Activated CD8-positive, alpha-beta memory T cell treated with anti-CD3 and anti-CD28 coated beads, Interleukin-2, amount 10 ng/mL, durations not matched to agents 7 days and 5 days (primary cell): ENCODE measurements around the gene GPR25. TPM values are rescaled to one million over a fixed set of nuclear protein-coding genes. Genes with fewer than 3 reads are reported as not detected.

Experiments used
- ATAC-seq: fragments of 150-1000 bp; cut with Tn5 transposase; one replicate; pipeline ENCODE4 v1.10.0; 2021; ENCODE audit warnings: moderate library complexity
- CTCF ChIA-PET: fragments of 350-600 bp; sonication (Branson Sonifier 250); formaldehyde crosslinking; loops from one replicate; lab custom pipeline; 2021; ENCODE audit warnings: antibody characterized with exemption; lab: Charles Lee
- DNase-seq: peaks from one replicate; pipeline ENCODE4 v3.0.0-alpha.2; 2020
- H3K27ac Mint-ChIP-seq: one replicate; pipeline ENCODE4 v1.8.0; 2021; ENCODE audit warnings: mild to moderate bottlenecking, mixed read lengths
- H3K27me3 Mint-ChIP-seq: one replicate; pipeline ENCODE4 v1.8.0; 2021; ENCODE audit warnings: mixed read lengths
- H3K36me3 Mint-ChIP-seq: one replicate; pipeline ENCODE4 v1.8.0; 2021; ENCODE audit warnings: mild to moderate bottlenecking, mixed read lengths
- H3K4me1 Mint-ChIP-seq: one replicate; pipeline ENCODE4 v1.8.0; 2021; ENCODE audit warnings: mixed read lengths
- H3K4me3 Mint-ChIP-seq: one replicate; pipeline ENCODE4 v1.8.0; 2021; ENCODE audit warnings: mild to moderate bottlenecking, moderate library complexity, mixed read lengths
- H3K9me3 Mint-ChIP-seq: one replicate; pipeline ENCODE4 v1.8.0; 2022; ENCODE audit warnings: low read depth, mixed read lengths
- total RNA-seq, 2 experiments: library from RNA; stranded (reverse); gene quantifications; one replicate each; pipeline ENCODE4 v1.2.3, GENCODE V29; 2021

Gene GPR25, protein sequence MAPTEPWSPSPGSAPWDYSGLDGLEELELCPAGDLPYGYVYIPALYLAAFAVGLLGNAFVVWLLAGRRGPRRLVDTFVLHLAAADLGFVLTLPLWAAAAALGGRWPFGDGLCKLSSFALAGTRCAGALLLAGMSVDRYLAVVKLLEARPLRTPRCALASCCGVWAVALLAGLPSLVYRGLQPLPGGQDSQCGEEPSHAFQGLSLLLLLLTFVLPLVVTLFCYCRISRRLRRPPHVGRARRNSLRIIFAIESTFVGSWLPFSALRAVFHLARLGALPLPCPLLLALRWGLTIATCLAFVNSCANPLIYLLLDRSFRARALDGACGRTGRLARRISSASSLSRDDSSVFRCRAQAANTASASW
- under 1 TPM in 1 of 2 experiments, not detected in 1; 0.35 TPM for total RNA-seq

DNA sequence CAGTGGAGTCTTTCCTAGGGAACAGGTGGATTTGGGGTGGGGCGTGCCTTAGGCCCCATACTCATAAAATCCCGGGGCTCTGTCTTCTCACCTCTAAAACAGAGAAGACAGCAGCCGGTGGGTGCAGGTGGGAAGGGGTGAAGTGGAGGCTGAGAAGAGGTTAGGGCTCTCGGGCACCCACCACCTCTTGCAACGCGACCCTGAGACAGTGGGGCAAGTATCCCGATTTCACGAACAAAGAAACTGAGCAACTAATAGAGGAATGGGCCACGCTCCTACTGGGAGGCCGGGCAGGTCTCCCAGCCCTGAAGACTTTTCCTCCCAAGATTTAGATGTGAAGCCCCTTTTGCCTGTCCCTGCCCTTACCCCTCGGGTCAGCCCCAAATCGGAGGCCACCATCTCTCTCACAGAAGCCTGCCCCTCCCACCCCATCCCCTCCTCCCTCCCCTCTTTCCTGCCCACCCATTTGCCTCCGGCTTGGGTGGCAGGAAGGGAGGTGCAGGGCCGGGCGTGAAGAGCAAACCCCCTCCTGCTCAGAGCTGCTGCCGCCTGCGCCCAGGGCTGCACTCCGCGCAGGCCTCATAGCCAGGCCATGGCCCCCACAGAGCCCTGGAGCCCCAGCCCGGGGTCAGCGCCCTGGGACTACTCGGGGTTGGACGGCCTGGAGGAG lies at the start of gene GPR25:
Gene GPR25 (plus strand): TSS at position 536 of the 670 bp plus-strand sequence. CDS start 57 bp downstream, at position 593.
- ATAC-seq (no peak), DNase-seq (no peak)
- CTCF ChIA-PET = interaction anchor here (0.6 kb wide), 1 partner anchor 417 kb away, joined by 3 read pairs; no protein-coding TSS in a partner anchor
- peaks cover 76% of the 10 kb centered on the region for H3K27me3 Mint-ChIP-seq
- no peaks in the 10 kb centered on the region for H3K9me3 Mint-ChIP-seq
- H3K36me3 Mint-ChIP-seq = no peaks in the 10 kb centered on the region
- peaks cover 31% of the 10 kb centered on the region for H3K4me1 Mint-ChIP-seq
- no peak within 1 kb of the TSS for H3K4me3 Mint-ChIP-seq
- no peak within 1 kb of the TSS for H3K27ac Mint-ChIP-seq

DNA sequence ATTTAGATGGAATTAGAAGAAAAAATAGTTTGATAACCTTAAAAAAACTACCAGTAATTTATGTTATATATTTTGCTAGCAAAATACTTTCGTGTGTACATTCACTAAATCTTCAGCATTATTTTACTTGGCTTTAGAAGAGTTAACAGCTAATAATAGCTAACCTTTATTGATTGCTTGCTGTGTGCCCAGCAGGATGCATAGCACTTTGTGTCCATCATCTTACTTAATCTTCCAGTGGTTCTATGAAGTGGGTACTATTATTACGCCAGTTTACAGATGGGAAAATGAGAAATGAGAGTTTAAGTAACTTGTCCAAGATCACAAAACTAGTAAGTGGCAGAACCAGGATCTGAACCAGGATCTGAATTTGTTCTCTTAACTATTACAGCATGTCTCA lies 41.7 kb upstream of the GPR25 start:
- no peak overlapping the region for H3K4me3 Mint-ChIP-seq
- no peaks in the 10 kb centered on the region for H3K9me3 Mint-ChIP-seq
- ATAC-seq (no peak), DNase-seq (no peak)
- peaks cover 35% of the 10 kb centered on the region for H3K27me3 Mint-ChIP-seq
- H3K36me3 Mint-ChIP-seq = no peaks in the 10 kb centered on the region
- H3K4me1 Mint-ChIP-seq = no peaks in the 10 kb centered on the region
- CTCF ChIA-PET = no interaction called here
- H3K27ac Mint-ChIP-seq = no peak overlapping the region

DNA sequence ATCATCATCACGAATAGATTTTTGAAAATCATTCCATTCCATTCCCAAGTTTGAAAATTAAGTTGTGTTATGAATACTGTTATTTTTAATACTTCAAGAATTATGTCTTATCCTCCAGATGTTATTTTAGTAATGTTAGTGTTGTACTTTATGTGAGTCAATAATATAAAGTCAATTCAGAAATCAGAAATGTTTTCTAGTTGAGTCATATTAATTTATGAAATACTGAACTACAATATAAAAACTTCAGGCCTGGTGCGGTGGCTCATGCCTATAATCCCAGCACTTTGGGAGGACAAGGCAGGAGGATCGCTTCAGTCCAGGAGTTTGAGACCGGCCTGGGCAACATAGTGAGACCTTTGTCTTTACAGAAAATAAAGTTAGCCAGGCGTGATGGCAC lies 38.4 kb upstream of the GPR25 start:
- Mint-ChIP-seq H3K27me3 (peaks cover 35% of the 10 kb centered on the region), H3K4me3 (no peak overlapping the region), H3K36me3 (no peaks in the 10 kb centered on the region), H3K27ac (no peak overlapping the region), H3K4me1 (no peaks in the 10 kb centered on the region), H3K9me3 (no peaks in the 10 kb centered on the region)
- no peak for ATAC-seq
- CTCF ChIA-PET = no interaction called here
- DNase-seq = no peak

DNA sequence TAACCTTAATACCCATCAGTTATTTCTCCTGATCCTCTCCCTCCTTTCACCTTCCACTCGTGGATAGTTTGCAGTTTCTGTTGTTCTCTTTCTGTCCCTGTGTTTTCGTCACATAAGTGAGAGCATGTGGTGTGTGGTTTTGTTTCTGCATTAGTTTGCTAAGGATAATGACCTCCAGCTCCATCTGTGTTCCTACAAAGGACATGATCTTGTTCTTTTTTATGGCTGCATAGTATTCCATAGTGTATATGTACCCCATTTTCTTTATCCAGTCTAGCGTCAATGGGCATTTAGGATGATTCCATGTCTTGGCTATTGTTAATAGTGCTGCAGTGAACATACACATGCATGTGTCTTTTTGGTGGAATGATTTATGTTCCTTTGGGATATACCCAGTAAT lies 36.6 kb upstream of the GPR25 start:
- CTCF ChIA-PET = interaction anchor here (0.7 kb wide), 1 partner anchor 214 kb away, joined by 5 read pairs; no protein-coding TSS in a partner anchor
- Mint-ChIP-seq H3K27me3 (peaks cover 26% of the 10 kb centered on the region), H3K36me3 (no peaks in the 10 kb centered on the region), H3K4me1 (no peaks in the 10 kb centered on the region), H3K9me3 (no peaks in the 10 kb centered on the region), H3K4me3 (no peak overlapping the region), H3K27ac (no peak overlapping the region)
- ATAC-seq (no peak), DNase-seq (no peak)

DNA sequence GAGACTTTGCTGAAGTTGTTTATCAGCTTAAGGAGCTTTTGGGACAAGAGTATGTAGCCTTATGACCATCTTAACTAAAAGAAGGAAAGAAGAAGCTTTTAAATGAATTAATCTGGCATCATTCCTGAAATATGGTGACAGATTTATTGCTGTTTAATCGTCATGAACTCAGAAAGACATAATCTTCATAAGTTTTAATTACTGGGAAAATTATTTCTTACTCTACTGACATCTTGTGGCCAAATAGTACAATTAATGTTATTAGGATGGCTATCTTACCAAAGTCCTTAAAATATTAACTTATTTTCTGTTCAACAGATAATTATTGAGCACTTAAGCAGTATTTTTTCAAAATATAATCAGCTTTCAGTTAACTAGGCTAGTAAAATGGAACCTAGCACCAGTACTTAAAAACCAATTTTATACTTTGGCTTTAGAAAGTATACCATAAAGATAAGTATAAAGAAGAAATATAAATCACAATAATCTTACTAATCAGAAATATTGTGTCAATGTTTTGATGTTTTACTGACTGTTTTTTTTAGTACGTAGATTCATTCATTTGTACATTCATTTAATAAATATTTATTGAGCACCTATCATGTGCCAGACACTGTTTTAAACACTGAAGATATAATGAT lies 34.7 kb upstream of the GPR25 start:
- no peaks in the 10 kb centered on the region for H3K36me3 Mint-ChIP-seq
- H3K27ac Mint-ChIP-seq = no peak overlapping the region
- DNase-seq (no peak), ATAC-seq (no peak)
- peaks cover 26% of the 10 kb centered on the region for H3K27me3 Mint-ChIP-seq
- H3K4me3 Mint-ChIP-seq = no peak overlapping the region
- no peaks in the 10 kb centered on the region for H3K4me1 Mint-ChIP-seq
- H3K9me3 Mint-ChIP-seq = no peaks in the 10 kb centered on the region
- CTCF ChIA-PET = interaction anchor here (1.1 kb wide), 1 partner anchor 280 kb away, joined by 3 read pairs; no protein-coding TSS in a partner anchor

DNA sequence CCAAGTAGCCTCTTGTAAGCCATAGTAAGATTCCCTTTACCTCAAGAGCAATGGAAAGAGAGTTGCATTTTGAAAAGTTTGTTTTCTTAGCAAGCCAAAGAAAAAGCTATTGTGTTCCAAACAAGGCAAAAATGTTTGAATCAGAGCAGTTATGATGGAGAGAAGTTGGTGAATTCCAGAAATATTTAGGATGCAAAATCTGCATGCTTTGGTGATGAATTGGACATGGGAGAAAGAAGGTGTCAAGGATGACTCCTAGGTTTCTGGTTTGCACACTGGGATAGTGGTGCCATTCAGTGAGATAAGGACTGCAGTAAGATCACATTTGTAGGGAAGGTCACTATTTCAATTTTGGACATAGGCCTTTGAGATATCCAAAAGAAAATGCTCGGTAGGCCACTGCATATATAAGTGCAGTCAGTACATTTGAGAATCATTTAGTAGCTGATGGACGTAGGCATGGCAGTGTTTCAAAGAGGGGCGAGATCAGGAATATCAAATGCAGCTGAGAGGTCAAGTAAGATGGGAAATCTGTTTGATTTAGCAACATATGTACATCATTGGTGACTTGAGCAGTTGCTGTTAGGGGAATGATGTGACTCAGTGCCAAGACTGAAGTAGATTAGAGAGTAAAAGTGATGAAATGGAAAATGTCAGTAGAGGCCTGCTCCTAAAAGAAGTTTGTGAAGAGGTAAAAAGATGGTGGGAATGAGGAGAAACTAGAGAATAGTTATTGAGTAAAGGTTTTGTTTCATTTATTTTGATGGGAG lies 33.9 kb upstream of the GPR25 start:
- no peak for ATAC-seq
- no peak for DNase-seq
- H3K36me3 Mint-ChIP-seq = no peaks in the 10 kb centered on the region
- H3K9me3 Mint-ChIP-seq = no peaks in the 10 kb centered on the region
- CTCF ChIA-PET = interaction anchor here (0.6 to 1.1 kb wide), 2 partner anchors 217 to 281 kb away, joined by 3 read pairs; no protein-coding TSS in a partner anchor
- peaks cover 26% of the 10 kb centered on the region for H3K27me3 Mint-ChIP-seq
- H3K4me3 Mint-ChIP-seq = no peak overlapping the region
- H3K27ac Mint-ChIP-seq = no peak overlapping the region
- H3K4me1 Mint-ChIP-seq = no peaks in the 10 kb centered on the region

DNA sequence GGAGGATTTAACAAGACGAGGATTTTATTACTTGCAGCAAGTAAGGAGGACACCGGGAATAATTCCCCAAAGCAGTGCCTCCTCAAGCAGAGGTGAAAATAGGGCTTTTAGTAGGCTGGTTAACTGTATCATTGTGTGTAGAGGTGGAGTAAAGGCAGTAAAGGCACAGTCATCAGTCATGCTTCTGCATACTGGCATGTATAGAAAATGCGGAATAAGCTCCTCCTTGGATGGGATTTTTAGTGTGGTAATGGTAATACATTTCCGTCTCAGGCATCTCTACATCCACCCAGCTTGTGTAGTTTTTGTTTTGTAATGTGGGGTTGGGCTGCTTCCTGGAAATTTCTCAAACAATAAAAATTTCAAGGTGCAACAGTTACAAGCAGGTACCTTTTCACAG lies 27.4 kb upstream of the GPR25 start:
- peaks cover 44% of the 10 kb centered on the region for H3K27me3 Mint-ChIP-seq
- H3K27ac Mint-ChIP-seq = no peak overlapping the region
- CTCF ChIA-PET = interaction anchor here (1.5 kb wide), 1 partner anchor 127 kb away, joined by 4 read pairs; no protein-coding TSS in a partner anchor
- no peaks in the 10 kb centered on the region for H3K9me3 Mint-ChIP-seq
- H3K4me1 Mint-ChIP-seq = no peaks in the 10 kb centered on the region
- ATAC-seq (no peak), DNase-seq (no peak)
- no peaks in the 10 kb centered on the region for H3K36me3 Mint-ChIP-seq
- H3K4me3 Mint-ChIP-seq = no peak overlapping the region

DNA sequence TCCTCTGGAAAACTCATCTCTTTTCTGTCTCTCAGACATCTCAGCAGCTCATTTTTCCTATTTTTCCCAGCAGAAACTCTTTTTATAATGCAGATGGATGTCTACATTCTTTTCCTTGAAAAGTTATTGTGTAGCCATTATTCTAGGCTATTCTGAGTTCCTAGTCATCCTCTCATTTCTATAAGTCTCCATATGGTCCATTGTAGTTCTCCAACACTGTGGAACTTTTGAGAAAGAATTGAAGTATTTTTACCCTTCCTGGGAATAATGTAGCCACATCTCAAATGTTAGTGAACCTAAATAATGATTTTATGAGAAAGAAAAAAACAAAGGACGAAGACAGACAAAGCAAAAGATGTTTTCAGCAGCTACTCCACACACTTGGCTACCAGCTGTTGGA lies 26.4 kb upstream of the GPR25 start:
- Mint-ChIP-seq H3K27me3 (peaks cover 48% of the 10 kb centered on the region), H3K36me3 (no peaks in the 10 kb centered on the region), H3K4me3 (no peak overlapping the region), H3K9me3 (no peaks in the 10 kb centered on the region), H3K27ac (no peak overlapping the region), H3K4me1 (no peaks in the 10 kb centered on the region)
- DNase-seq = no peak
- CTCF ChIA-PET = no interaction called here
- no peak for ATAC-seq

DNA sequence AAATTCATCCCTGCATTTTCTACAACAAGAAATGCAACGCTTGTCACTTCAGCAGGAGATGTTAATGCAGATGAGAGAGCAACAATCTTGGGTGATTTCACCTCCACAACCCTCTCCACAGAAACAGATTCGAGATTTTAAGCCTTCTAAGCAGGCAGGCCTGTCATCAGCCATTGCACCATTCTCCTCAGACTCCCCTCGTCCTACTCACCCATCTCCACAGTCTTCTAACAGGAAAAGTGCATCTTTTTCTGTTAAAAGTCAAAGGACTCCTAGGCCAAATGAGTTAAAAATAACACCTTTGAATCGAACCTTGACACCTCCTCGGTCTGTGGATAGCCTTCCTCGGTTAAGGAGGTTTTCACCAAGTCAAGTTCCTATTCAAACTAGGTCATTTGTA lies 23.4 kb upstream of the GPR25 start:
- no peaks in the 10 kb centered on the region for H3K9me3 Mint-ChIP-seq
- CTCF ChIA-PET = no interaction called here
- H3K4me1 Mint-ChIP-seq = peaks cover 4% of the 10 kb centered on the region
- ATAC-seq = no peak
- no peak overlapping the region for H3K27ac Mint-ChIP-seq
- DNase-seq = no peak
- H3K36me3 Mint-ChIP-seq = no peaks in the 10 kb centered on the region
- H3K4me3 Mint-ChIP-seq = no peak overlapping the region
- peaks cover 59% of the 10 kb centered on the region for H3K27me3 Mint-ChIP-seq

DNA sequence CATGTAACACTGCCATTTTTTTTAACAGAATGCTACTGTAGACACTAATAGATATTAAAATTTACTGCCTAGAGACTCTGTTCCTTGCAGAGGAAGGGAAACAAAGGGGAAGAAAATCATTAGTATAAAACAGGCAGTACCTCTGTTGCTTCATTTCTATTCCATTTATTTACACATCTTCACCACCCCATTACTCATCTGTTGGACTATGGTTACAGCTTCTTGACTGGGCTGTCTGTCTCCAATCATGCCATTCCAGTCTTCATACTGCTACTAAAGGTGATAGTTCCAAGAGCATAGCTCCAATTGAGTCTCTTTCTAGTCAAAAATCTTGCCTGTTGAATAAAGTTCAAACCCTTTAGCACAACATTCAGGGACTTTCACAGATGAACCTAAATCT lies 22.2 kb upstream of the GPR25 start:
- H3K4me3 Mint-ChIP-seq = no peak overlapping the region
- CTCF ChIA-PET = no interaction called here
- ATAC-seq (no peak), DNase-seq (no peak)
- H3K36me3 Mint-ChIP-seq = no peaks in the 10 kb centered on the region
- no peaks in the 10 kb centered on the region for H3K9me3 Mint-ChIP-seq
- H3K4me1 Mint-ChIP-seq = peaks cover 4% of the 10 kb centered on the region
- peaks cover 59% of the 10 kb centered on the region for H3K27me3 Mint-ChIP-seq
- H3K27ac Mint-ChIP-seq = no peak overlapping the region

DNA sequence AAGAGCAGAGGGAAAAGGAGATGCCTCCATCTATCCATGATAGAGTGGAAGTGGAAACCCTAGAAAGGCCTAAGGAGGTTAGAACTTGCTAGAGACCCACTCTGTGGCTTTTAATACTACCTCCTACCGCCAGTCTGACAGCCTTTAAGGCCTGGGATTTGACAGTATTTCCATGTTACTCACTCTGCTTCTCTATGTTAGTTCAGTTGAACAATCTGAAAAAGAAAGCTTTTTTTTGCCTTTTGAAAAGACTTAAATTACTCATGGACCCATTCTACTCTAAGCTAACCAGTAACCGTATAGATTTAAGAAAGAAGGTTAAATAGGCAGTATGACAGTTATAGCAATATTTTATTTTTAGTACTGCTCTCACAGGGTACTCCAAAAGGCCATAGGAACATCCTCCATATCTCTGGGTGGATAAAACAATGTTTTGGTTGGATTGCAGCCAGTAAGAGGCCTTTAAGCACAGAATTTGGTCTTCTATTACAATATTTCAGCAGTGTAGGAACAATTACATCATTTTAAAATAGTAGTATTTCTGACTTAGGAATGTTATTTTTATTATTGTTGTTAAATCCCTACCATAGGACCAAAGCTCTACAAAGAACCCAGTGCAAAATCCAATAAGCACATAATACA lies 15.9 kb upstream of the GPR25 start:
- Mint-ChIP-seq H3K9me3 (no peaks in the 10 kb centered on the region), H3K27me3 (peaks cover 31% of the 10 kb centered on the region), H3K36me3 (no peaks in the 10 kb centered on the region), H3K4me1 (peaks cover 4% of the 10 kb centered on the region), H3K4me3 (no peak overlapping the region), H3K27ac (no peak overlapping the region)
- ATAC-seq = no peak
- CTCF ChIA-PET = no interaction called here
- no peak for DNase-seq

DNA sequence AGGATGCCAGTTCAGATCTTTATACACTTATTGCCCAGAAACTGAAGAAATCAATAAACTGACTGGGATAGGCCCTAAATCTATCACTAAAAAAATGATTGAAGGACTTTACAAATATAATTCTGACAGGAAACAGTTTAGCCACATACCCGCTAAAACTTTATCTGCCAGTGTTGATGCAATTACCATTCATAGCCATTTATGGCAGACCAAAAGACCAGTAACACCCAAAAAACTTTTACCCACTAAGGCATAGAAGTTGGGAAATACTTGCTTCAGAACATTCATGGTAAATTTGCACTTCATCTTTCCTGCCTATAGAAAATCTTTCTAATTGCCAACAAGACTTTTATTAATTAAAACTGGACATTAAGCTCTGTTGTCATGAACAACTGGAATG lies 15.0 kb upstream of the GPR25 start:
- H3K4me3 Mint-ChIP-seq = no peak overlapping the region
- peaks cover 9% of the 10 kb centered on the region for H3K4me1 Mint-ChIP-seq
- CTCF ChIA-PET = no interaction called here
- no peak for DNase-seq
- H3K9me3 Mint-ChIP-seq = no peaks in the 10 kb centered on the region
- peaks cover 34% of the 10 kb centered on the region for H3K27me3 Mint-ChIP-seq
- no peak for ATAC-seq
- H3K36me3 Mint-ChIP-seq = no peaks in the 10 kb centered on the region
- H3K27ac Mint-ChIP-seq = no peak overlapping the region
